Calu3 (cell line): ENCODE measurements around the gene NCKAP5. TPM values are rescaled to one million over a fixed set of nuclear protein-coding genes. Genes with fewer than 3 reads are reported as not detected.

Source experiments
- BruUV-seq: library from RNA; stranded (reverse); fragments of 400-500 nt; replicated peaks from 2 replicates; lab custom pipeline; 2021; lab: Mats Ljungman, UMichigan
- CTCF ChIA-PET: fragments of 300-600 bp; sonication (Branson Sonifier 250); formaldehyde crosslinking; loops from one replicate; lab custom pipeline; 2022; ENCODE audit warnings: antibody characterized with exemption; lab: Charles Lee
- DNase-seq: peaks from one replicate; pipeline ENCODE4 v3.0.0; 2022
- H3K27ac Mint-ChIP-seq: one replicate; pipeline ENCODE4 v1.8.0; 2022; ENCODE audit warnings: mixed read lengths; ENCODE audit not compliant: unreplicated experiment
- H3K27me3 Mint-ChIP-seq: one replicate; pipeline ENCODE4 v1.8.0; 2022; ENCODE audit warnings: mixed read lengths; ENCODE audit not compliant: unreplicated experiment
- H3K36me3 Mint-ChIP-seq: one replicate; pipeline ENCODE4 v1.8.0; 2022; ENCODE audit warnings: mild to moderate bottlenecking, moderate library complexity, mixed read lengths; ENCODE audit not compliant: insufficient read depth, unreplicated experiment
- H3K4me1 Mint-ChIP-seq: one replicate; pipeline ENCODE4 v1.8.0; 2022; ENCODE audit warnings: mild to moderate bottlenecking, low read depth, mixed read lengths; ENCODE audit not compliant: unreplicated experiment
- H3K4me3 Mint-ChIP-seq: one replicate; pipeline ENCODE4 v1.8.0; 2022; ENCODE audit warnings: mild to moderate bottlenecking, low read depth, moderate library complexity, mixed read lengths; ENCODE audit not compliant: unreplicated experiment
- H3K9me3 Mint-ChIP-seq: one replicate; pipeline ENCODE4 v1.8.0; 2022; ENCODE audit warnings: low read depth, mixed read lengths; ENCODE audit not compliant: unreplicated experiment
- intact Hi-C: fragments of 100-400 bp; cut with micrococcal nuclease; formaldehyde crosslinking; loops from one replicate; pipeline ENCODE4 v1.10.0; 2022; ENCODE audit not compliant: unreplicated experiment
- total RNA-seq: library from RNA; stranded (reverse); gene quantifications from 2 replicates; pipeline ENCODE4 v1.2.3, GENCODE V29; 2022
- TF ChIP-seq, protein P1 (sequence below): fragments of 200-600 bp; IDR thresholded peaks from one replicate; pipeline ENCODE4 v1.8.0; 2022; ENCODE audit warnings: antibody characterized with exemption; ENCODE audit not compliant: unreplicated experiment

The NCKAP5 gene
- total RNA-seq, 1 experiment from 2014 or later = 2.2 TPM

GRCh38 chr2:132725148-132725547, 843.1 kb downstream of the NCKAP5 start:
- no TSS peak for BruUV-seq
- intact Hi-C loops = no loop called here
- H3K36me3 Mint-ChIP-seq = no peaks in the 10 kb centered on the region
- H3K9me3 Mint-ChIP-seq = no peaks in the 10 kb centered on the region
- peaks cover 27% of the 10 kb centered on the region for H3K27me3 Mint-ChIP-seq
- CTCF ChIA-PET = no interaction called here
- DNase-seq = no peak
- H3K27ac Mint-ChIP-seq = no peak overlapping the region
- TF ChIP-seq, protein P1, sequence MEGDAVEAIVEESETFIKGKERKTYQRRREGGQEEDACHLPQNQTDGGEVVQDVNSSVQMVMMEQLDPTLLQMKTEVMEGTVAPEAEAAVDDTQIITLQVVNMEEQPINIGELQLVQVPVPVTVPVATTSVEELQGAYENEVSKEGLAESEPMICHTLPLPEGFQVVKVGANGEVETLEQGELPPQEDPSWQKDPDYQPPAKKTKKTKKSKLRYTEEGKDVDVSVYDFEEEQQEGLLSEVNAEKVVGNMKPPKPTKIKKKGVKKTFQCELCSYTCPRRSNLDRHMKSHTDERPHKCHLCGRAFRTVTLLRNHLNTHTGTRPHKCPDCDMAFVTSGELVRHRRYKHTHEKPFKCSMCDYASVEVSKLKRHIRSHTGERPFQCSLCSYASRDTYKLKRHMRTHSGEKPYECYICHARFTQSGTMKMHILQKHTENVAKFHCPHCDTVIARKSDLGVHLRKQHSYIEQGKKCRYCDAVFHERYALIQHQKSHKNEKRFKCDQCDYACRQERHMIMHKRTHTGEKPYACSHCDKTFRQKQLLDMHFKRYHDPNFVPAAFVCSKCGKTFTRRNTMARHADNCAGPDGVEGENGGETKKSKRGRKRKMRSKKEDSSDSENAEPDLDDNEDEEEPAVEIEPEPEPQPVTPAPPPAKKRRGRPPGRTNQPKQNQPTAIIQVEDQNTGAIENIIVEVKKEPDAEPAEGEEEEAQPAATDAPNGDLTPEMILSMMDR = no peak
- no peak overlapping the region for H3K4me3 Mint-ChIP-seq
- no peaks in the 10 kb centered on the region for H3K4me1 Mint-ChIP-seq

DNA sequence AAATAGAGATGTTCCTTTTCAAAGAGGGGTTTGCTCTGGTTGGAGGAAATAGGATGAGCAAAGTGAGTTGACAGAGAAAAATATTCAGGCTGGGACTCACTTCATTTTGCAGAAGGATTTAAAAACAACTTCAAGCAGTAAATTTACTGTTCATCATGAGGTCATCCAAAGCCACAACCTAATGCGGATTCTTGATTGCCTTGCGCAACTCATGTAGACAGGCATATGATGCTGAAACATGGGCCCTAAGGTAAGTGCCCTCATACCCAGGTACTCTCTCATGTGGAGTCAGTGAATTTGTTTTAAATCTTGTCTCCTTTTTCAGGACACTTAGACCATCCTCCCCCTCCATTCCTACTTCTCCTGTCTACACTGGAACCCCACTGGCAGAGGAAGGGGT, 846.3 kb downstream of the NCKAP5 start:
- no peak overlapping the region for H3K27ac Mint-ChIP-seq
- H3K9me3 Mint-ChIP-seq = no peaks in the 10 kb centered on the region
- H3K27me3 Mint-ChIP-seq = peaks cover 48% of the 10 kb centered on the region
- TF ChIP-seq, protein P1 = no peak
- no peak overlapping the region for H3K4me3 Mint-ChIP-seq
- H3K4me1 Mint-ChIP-seq = no peaks in the 10 kb centered on the region
- CTCF ChIA-PET = no interaction called here
- no peak for DNase-seq
- intact Hi-C loops = no loop called here
- H3K36me3 Mint-ChIP-seq = no peaks in the 10 kb centered on the region
- BruUV-seq = no TSS peak

- intact Hi-C loops = no loop called here
These were observed 847.9 kb downstream of the NCKAP5 start for GRCh38 chr2:132720393-132720792.

GRCh38 chr2:132719480-132719879, 848.8 kb downstream of the NCKAP5 start:
- H3K27me3 Mint-ChIP-seq = peaks cover 46% of the 10 kb centered on the region
- no peaks in the 10 kb centered on the region for H3K36me3 Mint-ChIP-seq
- H3K4me3 Mint-ChIP-seq = no peak overlapping the region
- TF ChIP-seq, protein P1 = no peak
- H3K4me1 Mint-ChIP-seq = no peaks in the 10 kb centered on the region
- no peak for DNase-seq
- H3K27ac Mint-ChIP-seq = no peak overlapping the region
- H3K9me3 Mint-ChIP-seq = no peaks in the 10 kb centered on the region
- CTCF ChIA-PET = no interaction called here
- intact Hi-C loops = no loop called here
- no TSS peak for BruUV-seq

More at GRCh38 chr2:132720393-132720792, 847.9 kb downstream of the NCKAP5 start:
- CTCF ChIA-PET = no interaction called here
- BruUV-seq = no TSS peak
- Mint-ChIP-seq H3K4me1 (no peaks in the 10 kb centered on the region), H3K4me3 (no peak overlapping the region), H3K27me3 (peaks cover 48% of the 10 kb centered on the region), H3K36me3 (no peaks in the 10 kb centered on the region), H3K9me3 (no peaks in the 10 kb centered on the region), H3K27ac (no peak overlapping the region)
- TF ChIP-seq, protein P1 = no peak
- DNase-seq = no peak
